Keratinocyte (primary cell): ENCODE measurements around the gene TNNC1. TPM values are rescaled to one million over a fixed set of nuclear protein-coding genes. Genes with fewer than 3 reads are reported as not detected.

Experiments
- DNase-seq: peaks from one replicate; pipeline ENCODE4 v3.0.0-alpha.2; 2011; ENCODE audit warnings: low read depth, missing footprints, low spot score
- FAIRE-seq: peaks from 2 replicates; lab custom pipeline; 2011; peaks lifted over from hg19 to GRCh38; lab: Jason Lieb, UNC
- H2AFZ ChIP-seq: 2 replicates; pipeline ENCODE4 v1.6.0; 2012; ENCODE audit warnings: low read length, control low read depth, inconsistent platforms; ENCODE audit not compliant: control insufficient read depth
- H3K27ac ChIP-seq: 2 replicates; pipeline ENCODE4 v1.5.1; 2011; ENCODE audit warnings: low read length; ENCODE audit not compliant: control insufficient read depth, insufficient read depth
- H3K27me3 ChIP-seq: 3 replicates; pipeline ENCODE4 v1.6.0; 2011; ENCODE audit warnings: low read length; ENCODE audit not compliant: control insufficient read depth, insufficient read depth; ENCODE audit errors: extremely low read depth
- H3K36me3 ChIP-seq, 2 experiments: 2 replicates in 1 of 2; 3 replicates in 1 of 2; pipeline ENCODE4 v1.5.1; 2011; ENCODE audit warnings: low read length in 2 of 2, mild to moderate bottlenecking in 1 of 2; ENCODE audit not compliant: control insufficient read depth in 2 of 2, insufficient read depth in 2 of 2; ENCODE audit errors: extremely low read depth in 1 of 2
- H3K4me1 ChIP-seq: 3 replicates; pipeline ENCODE4 v1.5.1; 2011; ENCODE audit warnings: low read length; ENCODE audit not compliant: control insufficient read depth, insufficient read depth; ENCODE audit errors: extremely low read depth
- H3K4me2 ChIP-seq: 3 replicates; pipeline ENCODE4 v1.6.0; 2011; ENCODE audit warnings: low read depth, low read length; ENCODE audit not compliant: control insufficient read depth, insufficient read depth; ENCODE audit errors: extremely low read depth
- H3K4me3 ChIP-seq, 3 experiments: fragments of 200-600 bp in 1 of 3; sonication (generic) in 1 of 3; 2 replicates in 2 of 3; 3 replicates in 1 of 3; pipeline ENCODE4 v1.5.1; 2011 to 2016; ENCODE audit warnings: low read length in 3 of 3, mild to moderate bottlenecking in 3 of 3, control low read depth in 2 of 3, inconsistent platforms in 1 of 3, low read depth in 1 of 3, mixed read lengths in 1 of 3, mixed run types in 1 of 3, moderate library complexity in 1 of 3; ENCODE audit not compliant: control insufficient read depth in 2 of 3, insufficient read depth in 2 of 3; ENCODE audit errors: extremely low read depth in 1 of 3
- H3K79me2 ChIP-seq: 2 replicates; pipeline ENCODE4 v1.6.0; 2012; ENCODE audit warnings: low read length; ENCODE audit not compliant: control insufficient read depth, insufficient read depth
- H3K9ac ChIP-seq: 3 replicates; pipeline ENCODE4 v1.6.0; 2011; ENCODE audit warnings: low read length; ENCODE audit not compliant: control insufficient read depth, insufficient read depth; ENCODE audit errors: extremely low read depth
- H3K9me1 ChIP-seq: 3 replicates; pipeline ENCODE4 v1.6.0; 2011; ENCODE audit warnings: low read length; ENCODE audit not compliant: control insufficient read depth, insufficient read depth; ENCODE audit errors: extremely low read depth
- H3K9me3 ChIP-seq: 2 replicates; pipeline ENCODE4 v1.5.1; 2012; ENCODE audit warnings: low read depth, low read length; ENCODE audit not compliant: control insufficient read depth
- H4K20me1 ChIP-seq: 3 replicates; pipeline ENCODE4 v1.6.0; 2011; ENCODE audit warnings: low read length; ENCODE audit not compliant: control insufficient read depth, insufficient read depth; ENCODE audit errors: extremely low read depth
- EZH2 ChIP-seq: IDR thresholded peaks from one replicate; pipeline ENCODE4 v1.6.1; 2012; ENCODE audit warnings: inconsistent platforms, mild to moderate bottlenecking, low read length, moderate library complexity
- dilution Hi-C: fragments of 300-500 bp; cut with MboI; formaldehyde crosslinking; loops from one replicate; pipeline ENCODE4 v1.7.0; 2020; ENCODE audit warnings: low sequenced_read_pairs; ENCODE audit not compliant: extremely low pct_ligation_motif_present
- polyA plus RNA-seq, 5 experiments: library from polyadenylated mRNA; depleted of rRNA in 3 of 5; stranded (reverse) in 3 of 5; stranded (forward) in 1 of 5; unstranded in 1 of 5; fragments of >200 nt; gene quantifications; 1 replicate in 1 of 5; 2 replicates in 3 of 5; 3 replicates in 1 of 5; pipeline versions ENCODE4 v1.2.1 to v1.2.3, GENCODE V29; 2011 to 2012; ENCODE audit warnings: missing spikeins in 2 of 5, low read depth in 1 of 5, low replicate concordance in 1 of 5
- TF ChIP-seq, protein P1 (sequence below), 3 experiments: IDR thresholded peaks in 1 of 3; conservative IDR thresholded peaks in 1 of 3; optimal IDR thresholded peaks in 1 of 3; 2 replicates in 2 of 3; 3 replicates in 1 of 3; pipeline versions ENCODE3 to v1.5.1; 2011; ENCODE audit warnings: low read length in 3 of 3, mild to moderate bottlenecking in 3 of 3, moderate library complexity in 2 of 3, control low read depth in 1 of 3, inconsistent platforms in 1 of 3; ENCODE audit not compliant: insufficient read depth in 2 of 3; ENCODE audit errors: extremely low read depth in 1 of 3

The TNNC1 gene
- polyA plus RNA-seq, 1 donor (not counting 4 experiments of a cell fraction or from before 2014, with no cell fraction given): 0.33 TPM

- H3K36me3 ChIP-seq: peaks cover 50 to 59% of the 10 kb centered on the region in 2 experiments
- no peaks in the 10 kb centered on the region for H3K9me1 ChIP-seq
- DNase-seq (no peak), FAIRE-seq (no peak)
- peaks cover 12% of the 10 kb centered on the region for H3K4me1 ChIP-seq
- H3K9me3 ChIP-seq: no peaks in the 10 kb centered on the region
- H3K9ac ChIP-seq: no peak overlapping the region
- H3K27me3 ChIP-seq: no peaks in the 10 kb centered on the region
- H2AFZ ChIP-seq: no peak overlapping the region
- no peaks in the 10 kb centered on the region for H3K79me2 ChIP-seq
- no peak overlapping the region for H3K27ac ChIP-seq
- no peak overlapping the region for H3K4me2 ChIP-seq
- no peak overlapping the region for H3K4me3 ChIP-seq
- H4K20me1 ChIP-seq: no peaks in the 10 kb centered on the region
- dilution Hi-C loops: no loop called here
- TF ChIP-seq, protein P1, sequence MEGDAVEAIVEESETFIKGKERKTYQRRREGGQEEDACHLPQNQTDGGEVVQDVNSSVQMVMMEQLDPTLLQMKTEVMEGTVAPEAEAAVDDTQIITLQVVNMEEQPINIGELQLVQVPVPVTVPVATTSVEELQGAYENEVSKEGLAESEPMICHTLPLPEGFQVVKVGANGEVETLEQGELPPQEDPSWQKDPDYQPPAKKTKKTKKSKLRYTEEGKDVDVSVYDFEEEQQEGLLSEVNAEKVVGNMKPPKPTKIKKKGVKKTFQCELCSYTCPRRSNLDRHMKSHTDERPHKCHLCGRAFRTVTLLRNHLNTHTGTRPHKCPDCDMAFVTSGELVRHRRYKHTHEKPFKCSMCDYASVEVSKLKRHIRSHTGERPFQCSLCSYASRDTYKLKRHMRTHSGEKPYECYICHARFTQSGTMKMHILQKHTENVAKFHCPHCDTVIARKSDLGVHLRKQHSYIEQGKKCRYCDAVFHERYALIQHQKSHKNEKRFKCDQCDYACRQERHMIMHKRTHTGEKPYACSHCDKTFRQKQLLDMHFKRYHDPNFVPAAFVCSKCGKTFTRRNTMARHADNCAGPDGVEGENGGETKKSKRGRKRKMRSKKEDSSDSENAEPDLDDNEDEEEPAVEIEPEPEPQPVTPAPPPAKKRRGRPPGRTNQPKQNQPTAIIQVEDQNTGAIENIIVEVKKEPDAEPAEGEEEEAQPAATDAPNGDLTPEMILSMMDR (optimal IDR thresholded peaks at IDR 0.05 in 1 of 3, IDR thresholded peaks at IDR 0.05 in 1 of 3, conservative IDR thresholded peaks at IDR 0.05 in 1 of 3; ENCODE audit: extremely low read depth in 1 of 3, insufficient read depth in 2 of 3, low read length in 3 of 3): no peak
- no peak for TF ChIP-seq EZH2
These were observed 27.2 kb upstream of the TNNC1 start for GRCh38 chr3:52480768-52481715.

- Histone ChIP-seq H3K36me3 (peaks cover 53 to 62% of the 10 kb centered on the region in 2 experiments), H3K27me3 (no peaks in the 10 kb centered on the region), H3K79me2 (no peaks in the 10 kb centered on the region), H3K9me3 (no peaks in the 10 kb centered on the region), H3K9me1 (no peaks in the 10 kb centered on the region), H3K4me3 (no peak overlapping the region), H3K4me2 (no peak overlapping the region), H3K4me1 (peaks cover 12% of the 10 kb centered on the region), H3K9ac (no peak overlapping the region), H4K20me1 (no peaks in the 10 kb centered on the region), H2AFZ (no peak overlapping the region), H3K27ac (no peak overlapping the region)
- FAIRE-seq (no peak), DNase-seq (no peak)
- TF ChIP-seq EZH2: no peak
- TF ChIP-seq, protein P1 (optimal IDR thresholded peaks at IDR 0.05 in 1 of 3, IDR thresholded peaks at IDR 0.05 in 1 of 3, conservative IDR thresholded peaks at IDR 0.05 in 1 of 3; ENCODE audit: extremely low read depth in 1 of 3, insufficient read depth in 2 of 3, low read length in 3 of 3): no peak
- dilution Hi-C loops: no loop called here
These were observed 26.2 kb upstream of the TNNC1 start for GRCh38 chr3:52479877-52480575.
